Measurements from ENCODE around the gene APOA5. TPM values are rescaled to one million over a fixed set of nuclear protein-coding genes. Genes with fewer than 3 reads are reported as not detected.
A peak's percentile ranks its signal among the peaks of the same experiment; 100 is the strongest.

Gene APOA5
- total and polyA plus RNA-seq, 2 of the 13 experiments (the other 11 are each of a cell fraction or from before 2014, with no cell fraction given): 44.0 to 49.1 TPM

DNA sequence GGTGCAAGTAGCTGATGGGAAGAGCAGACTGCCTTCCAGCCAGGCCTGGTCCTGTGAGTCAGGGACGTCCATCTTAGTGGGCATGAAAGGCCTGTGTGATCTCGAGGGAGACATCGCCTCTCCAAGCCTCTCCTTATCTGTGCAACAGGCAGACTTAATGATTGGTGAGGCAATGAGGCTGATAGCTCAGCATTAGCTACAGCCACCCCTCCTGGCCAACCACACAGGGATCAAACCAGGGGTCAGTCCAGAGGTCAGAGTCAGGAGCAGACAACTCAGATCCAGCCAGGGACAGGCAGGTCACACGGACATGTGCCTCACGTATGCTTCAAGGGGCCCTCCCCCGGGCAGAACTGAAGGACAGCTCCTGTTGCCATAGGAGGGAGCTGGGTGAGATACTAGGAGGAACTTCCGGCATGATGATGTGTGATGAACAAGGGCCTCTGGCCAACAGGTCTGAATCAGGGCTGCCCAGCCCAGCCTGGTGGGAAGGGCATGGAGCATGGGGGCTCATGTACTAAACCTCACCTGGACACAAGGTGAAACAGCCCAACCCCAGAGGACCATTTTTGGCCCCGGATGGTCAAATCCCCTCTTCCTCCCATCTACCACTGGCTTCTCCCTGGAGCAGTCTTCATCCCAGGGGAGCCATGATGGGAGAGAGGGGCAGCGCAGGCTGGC lies 35.2 kb upstream of the APOA5 start (continued):
- TF ChIP-seq, protein P1, sequence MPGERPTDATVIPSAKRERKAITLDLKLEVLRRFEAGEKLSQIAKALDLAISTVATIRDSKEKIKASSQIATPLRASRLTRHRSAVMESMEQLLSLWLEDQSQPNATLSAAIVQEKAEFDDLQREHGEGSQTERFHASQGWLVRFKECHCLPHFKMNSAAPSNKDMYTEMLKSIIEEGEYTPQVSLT (CRISPR knock-in tag; IDR thresholded peaks at IDR 0.05; ENCODE audit: borderline replicate concordance, low read depth): no peak
- TF ChIP-seq ZNF431 (CRISPR knock-in tag; IDR thresholded peaks at IDR 0.05; ENCODE audit: borderline replicate concordance, low read depth) (peak; percentile 92; the same call in 1 of the 2 replicates), CHCHD3 (CRISPR knock-in tag; IDR thresholded peaks at IDR 0.05) (no peak), ZNF75D (CRISPR knock-in tag; IDR thresholded peaks at IDR 0.05; ENCODE audit: borderline replicate concordance) (no peak), ZNF446 (CRISPR knock-in tag; IDR thresholded peaks at IDR 0.05) (no peak; the same call in 1 of the 2 replicates), KMT2A (CRISPR knock-in tag; IDR thresholded peaks at IDR 0.05) (no peak; the same call in 1 of the 2 replicates), IKZF1 (IDR thresholded peaks at IDR 0.05) (no peak), ZNF567 (CRISPR knock-in tag; IDR thresholded peaks at IDR 0.05; ENCODE audit: borderline replicate concordance) (peak; percentile 79; the same call in 1 of the 2 replicates), ZNF432 (CRISPR knock-in tag; IDR thresholded peaks at IDR 0.05; ENCODE audit: borderline replicate concordance) (no peak), HES4 (CRISPR knock-in tag; IDR thresholded peaks at IDR 0.05; ENCODE audit: borderline replicate concordance) (no peak), ZBTB7A (CRISPR knock-in tag; IDR thresholded peaks at IDR 0.05) (no peak), ZNF326 (CRISPR knock-in tag; IDR thresholded peaks at IDR 0.05; ENCODE audit: borderline replicate concordance) (no peak), XBP1 (CRISPR knock-in tag; IDR thresholded peaks at IDR 0.05) (no peak)
- TF ChIP-seq, protein P2, sequence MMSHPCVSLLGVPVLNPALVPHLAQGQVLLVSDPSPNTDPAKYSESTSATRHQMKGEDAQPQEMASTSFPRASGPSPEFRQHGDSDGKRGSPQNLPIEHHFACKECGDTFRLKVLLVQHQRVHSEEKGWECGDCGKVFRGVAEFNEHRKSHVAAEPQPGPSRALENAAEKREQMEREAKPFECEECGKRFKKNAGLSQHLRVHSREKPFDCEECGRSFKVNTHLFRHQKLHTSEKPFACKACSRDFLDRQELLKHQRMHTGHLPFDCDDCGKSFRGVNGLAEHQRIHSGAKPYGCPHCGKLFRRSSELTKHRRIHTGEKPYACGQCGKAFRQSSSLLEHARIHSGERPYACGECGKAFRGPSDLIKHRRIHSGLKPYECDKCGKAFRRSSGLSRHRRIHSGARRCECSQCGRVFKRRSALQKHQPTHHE (CRISPR knock-in tag; IDR thresholded peaks at IDR 0.05; ENCODE audit: borderline replicate concordance): peak; percentile 20; the same call in 1 of the 2 replicates
- TF ChIP-seq, protein P3, sequence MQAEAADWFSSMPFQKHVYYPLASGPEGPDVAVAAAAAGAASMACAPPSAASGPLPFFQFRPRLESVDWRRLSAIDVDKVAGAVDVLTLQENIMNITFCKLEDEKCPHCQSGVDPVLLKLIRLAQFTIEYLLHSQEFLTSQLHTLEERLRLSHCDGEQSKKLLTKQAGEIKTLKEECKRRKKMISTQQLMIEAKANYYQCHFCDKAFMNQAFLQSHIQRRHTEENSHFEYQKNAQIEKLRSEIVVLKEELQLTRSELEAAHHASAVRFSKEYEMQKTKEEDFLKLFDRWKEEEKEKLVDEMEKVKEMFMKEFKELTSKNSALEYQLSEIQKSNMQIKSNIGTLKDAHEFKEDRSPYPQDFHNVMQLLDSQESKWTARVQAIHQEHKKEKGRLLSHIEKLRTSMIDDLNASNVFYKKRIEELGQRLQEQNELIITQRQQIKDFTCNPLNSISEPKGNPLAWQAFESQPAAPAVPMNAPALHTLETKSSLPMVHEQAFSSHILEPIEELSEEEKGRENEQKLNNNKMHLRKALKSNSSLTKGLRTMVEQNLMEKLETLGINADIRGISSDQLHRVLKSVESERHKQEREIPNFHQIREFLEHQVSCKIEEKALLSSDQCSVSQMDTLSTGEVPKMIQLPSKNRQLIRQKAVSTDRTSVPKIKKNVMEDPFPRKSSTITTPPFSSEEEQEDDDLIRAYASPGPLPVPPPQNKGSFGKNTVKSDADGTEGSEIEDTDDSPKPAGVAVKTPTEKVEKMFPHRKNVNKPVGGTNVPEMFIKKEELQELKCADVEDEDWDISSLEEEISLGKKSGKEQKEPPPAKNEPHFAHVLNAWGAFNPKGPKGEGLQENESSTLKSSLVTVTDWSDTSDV (CRISPR knock-in tag; IDR thresholded peaks at IDR 0.05): no peak
- TF ChIP-seq, protein P4, sequence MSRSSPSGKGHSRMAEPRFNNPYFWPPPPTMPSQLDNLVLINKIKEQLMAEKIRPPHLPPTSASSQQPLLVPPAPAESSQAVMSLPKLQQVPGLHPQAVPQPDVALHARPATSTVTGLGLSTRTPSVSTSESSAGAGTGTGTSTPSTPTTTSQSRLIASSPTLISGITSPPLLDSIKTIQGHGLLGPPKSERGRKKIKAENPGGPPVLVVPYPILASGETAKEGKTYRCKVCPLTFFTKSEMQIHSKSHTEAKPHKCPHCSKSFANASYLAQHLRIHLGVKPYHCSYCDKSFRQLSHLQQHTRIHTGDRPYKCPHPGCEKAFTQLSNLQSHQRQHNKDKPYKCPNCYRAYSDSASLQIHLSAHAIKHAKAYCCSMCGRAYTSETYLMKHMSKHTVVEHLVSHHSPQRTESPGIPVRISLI (CRISPR knock-in tag; IDR thresholded peaks at IDR 0.05; ENCODE audit: borderline replicate concordance): no peak
- TF ChIP-seq, protein P5, sequence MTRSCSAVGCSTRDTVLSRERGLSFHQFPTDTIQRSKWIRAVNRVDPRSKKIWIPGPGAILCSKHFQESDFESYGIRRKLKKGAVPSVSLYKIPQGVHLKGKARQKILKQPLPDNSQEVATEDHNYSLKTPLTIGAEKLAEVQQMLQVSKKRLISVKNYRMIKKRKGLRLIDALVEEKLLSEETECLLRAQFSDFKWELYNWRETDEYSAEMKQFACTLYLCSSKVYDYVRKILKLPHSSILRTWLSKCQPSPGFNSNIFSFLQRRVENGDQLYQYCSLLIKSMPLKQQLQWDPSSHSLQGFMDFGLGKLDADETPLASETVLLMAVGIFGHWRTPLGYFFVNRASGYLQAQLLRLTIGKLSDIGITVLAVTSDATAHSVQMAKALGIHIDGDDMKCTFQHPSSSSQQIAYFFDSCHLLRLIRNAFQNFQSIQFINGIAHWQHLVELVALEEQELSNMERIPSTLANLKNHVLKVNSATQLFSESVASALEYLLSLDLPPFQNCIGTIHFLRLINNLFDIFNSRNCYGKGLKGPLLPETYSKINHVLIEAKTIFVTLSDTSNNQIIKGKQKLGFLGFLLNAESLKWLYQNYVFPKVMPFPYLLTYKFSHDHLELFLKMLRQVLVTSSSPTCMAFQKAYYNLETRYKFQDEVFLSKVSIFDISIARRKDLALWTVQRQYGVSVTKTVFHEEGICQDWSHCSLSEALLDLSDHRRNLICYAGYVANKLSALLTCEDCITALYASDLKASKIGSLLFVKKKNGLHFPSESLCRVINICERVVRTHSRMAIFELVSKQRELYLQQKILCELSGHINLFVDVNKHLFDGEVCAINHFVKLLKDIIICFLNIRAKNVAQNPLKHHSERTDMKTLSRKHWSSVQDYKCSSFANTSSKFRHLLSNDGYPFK (CRISPR knock-in tag; IDR thresholded peaks at IDR 0.05; ENCODE audit: borderline replicate concordance): peak; percentile 72; the same call in 1 of the 2 replicates
- TF ChIP-seq, protein P6, sequence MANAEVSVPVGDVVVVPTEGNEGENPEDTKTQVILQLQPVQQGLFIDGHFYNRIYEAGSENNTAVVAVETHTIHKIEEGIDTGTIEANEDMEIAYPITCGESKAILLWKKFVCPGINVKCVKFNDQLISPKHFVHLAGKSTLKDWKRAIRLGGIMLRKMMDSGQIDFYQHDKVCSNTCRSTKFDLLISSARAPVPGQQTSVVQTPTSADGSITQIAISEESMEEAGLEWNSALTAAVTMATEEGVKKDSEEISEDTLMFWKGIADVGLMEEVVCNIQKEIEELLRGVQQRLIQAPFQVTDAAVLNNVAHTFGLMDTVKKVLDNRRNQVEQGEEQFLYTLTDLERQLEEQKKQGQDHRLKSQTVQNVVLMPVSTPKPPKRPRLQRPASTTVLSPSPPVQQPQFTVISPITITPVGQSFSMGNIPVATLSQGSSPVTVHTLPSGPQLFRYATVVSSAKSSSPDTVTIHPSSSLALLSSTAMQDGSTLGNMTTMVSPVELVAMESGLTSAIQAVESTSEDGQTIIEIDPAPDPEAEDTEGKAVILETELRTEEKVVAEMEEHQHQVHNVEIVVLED (CRISPR knock-in tag; IDR thresholded peaks at IDR 0.05; ENCODE audit: borderline replicate concordance): peak; percentile 48; the same call in 1 of the 2 replicates

Data from HepG2 (cell line).